HG02943 (cell line): ENCODE measurements around the gene MBNL2.
A peak's percentile ranks its signal among the peaks of the same experiment; 100 is the strongest.
"Not testable (repeated sequence)": the region's sequence is repeated elsewhere in the genome, so short reads cannot be mapped to it uniquely, and the experiment has no call there.

Experiments used
- ATAC-seq: cut with Tn5 transposase; IDR thresholded peaks from one replicate; pipeline ENCODE4 v1.9.1; 2021; ENCODE audit warnings: mild to moderate bottlenecking, low read depth, moderate library complexity; ENCODE audit not compliant: unreplicated experiment

The MBNL2 gene

DNA sequence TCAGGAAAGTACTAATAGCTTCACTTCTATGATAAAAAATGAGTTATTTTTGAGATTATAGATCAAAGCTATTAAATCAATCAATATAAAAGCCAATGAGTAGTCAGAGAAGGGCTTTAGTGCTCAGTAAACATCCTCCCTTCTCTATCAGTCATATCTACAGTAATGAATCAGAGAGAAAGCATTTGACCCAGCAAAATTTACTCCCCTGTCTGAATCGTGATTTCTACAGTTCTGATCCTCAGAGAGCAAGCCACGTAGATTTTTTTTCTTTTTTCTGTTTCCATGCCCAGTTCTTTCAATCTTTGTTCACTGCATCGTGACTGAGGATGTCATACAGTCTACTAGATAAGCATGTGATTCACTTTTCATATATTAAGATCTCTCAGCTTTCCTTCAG, 16.2 kb upstream of the MBNL2 start:
- no peak for ATAC-seq

DNA sequence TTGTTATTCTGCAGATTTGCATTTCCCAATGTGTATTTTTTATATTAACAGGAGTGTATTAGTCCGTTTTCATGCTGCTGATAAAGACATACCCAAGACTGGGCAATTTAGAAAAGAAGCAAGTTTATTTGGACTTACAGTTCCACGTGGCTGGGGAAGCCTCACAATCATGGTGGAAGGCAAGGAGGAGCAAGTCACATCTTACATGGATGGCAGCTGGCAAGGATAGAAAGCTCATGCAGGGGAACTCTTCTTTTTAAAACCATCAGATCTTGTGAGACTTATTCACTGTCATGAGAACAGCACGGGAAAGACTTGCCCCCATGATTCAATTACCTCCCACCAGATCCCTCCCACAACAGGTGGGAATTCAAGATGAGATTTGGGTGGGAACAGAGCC, 14.9 kb upstream of the MBNL2 start:
- not testable (repeated sequence) for ATAC-seq

DNA sequence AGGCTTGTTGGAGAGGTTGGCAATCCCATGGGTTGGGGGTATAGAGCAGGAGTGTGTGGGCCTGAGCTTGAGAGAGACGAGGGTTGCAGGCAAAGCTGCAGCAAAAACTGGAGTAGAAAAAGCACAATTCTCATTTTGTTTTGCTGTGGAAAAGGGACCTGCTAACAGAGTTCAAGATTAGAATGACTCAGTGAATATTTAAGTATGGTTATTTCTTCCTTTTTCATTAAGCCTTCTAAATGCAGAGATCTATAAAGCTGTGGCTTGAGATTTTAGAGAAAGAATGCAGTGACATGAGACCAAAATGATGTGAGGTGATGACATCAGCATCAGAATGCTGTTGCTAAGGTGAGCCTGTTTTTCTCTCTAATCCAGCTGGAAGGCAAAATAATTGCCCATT, 10.8 kb upstream of the MBNL2 start:
- ATAC-seq: no peak

DNA sequence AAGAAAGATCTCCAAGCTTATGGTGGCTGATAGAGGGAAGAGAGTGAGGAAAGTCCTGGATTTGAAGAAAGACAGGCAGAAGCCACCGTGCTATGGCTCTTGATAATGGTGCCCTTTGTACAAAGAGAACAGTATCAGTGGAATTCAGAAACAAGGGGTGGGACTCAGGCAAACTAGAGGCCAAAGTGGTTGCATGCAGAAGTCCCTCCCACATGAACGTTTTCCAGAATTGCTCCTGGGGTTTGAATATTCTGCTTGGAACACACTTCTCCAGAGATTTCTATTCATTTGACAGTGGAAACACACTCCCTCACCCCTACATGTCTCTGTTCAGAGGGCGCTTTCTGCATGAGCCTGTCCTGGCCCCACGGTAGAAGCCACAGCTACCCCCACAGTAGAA, 10.1 kb upstream of the MBNL2 start:
- no peak for ATAC-seq

DNA sequence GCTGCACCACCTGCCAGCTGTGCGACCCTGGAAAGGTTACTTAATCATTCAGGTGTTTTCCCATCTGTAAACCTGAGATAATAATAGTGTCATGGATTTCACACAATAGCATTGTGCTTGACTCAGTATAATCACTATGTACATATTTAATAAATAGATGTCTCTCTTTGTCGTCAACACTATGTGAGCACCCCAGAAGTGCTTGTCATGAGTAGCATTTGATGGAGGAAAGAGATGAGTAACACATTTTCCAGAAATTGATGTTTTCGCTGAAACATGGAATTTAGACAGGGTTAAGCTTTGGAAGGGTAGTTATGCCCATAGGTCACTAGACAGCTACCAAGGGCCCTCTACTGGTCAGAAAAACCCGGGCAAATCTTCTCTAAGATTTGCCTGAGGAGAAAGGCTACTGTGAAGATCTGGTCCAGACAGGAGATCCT, 9.5 kb upstream of the MBNL2 start:
- ATAC-seq: no peak

DNA sequence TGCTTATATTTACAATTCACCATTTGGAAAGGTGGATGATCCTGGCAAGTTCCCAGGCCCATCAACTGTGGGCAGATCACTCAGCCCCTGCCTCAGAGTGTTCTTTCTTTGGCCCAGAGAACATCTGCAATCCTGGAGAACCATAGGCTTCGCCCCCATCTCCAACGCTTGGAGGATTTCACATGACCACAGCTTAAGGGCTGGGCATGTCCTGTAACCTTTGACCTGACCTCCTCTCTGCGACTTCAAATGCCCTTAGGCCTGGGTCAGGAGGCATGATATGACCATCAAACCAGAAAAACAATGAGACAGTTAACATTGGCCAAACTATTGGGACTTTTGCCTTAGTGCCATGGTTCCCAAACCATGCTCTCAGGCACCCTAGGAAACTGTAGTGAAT, 7.2 kb upstream of the MBNL2 start:
- no peak for ATAC-seq

DNA sequence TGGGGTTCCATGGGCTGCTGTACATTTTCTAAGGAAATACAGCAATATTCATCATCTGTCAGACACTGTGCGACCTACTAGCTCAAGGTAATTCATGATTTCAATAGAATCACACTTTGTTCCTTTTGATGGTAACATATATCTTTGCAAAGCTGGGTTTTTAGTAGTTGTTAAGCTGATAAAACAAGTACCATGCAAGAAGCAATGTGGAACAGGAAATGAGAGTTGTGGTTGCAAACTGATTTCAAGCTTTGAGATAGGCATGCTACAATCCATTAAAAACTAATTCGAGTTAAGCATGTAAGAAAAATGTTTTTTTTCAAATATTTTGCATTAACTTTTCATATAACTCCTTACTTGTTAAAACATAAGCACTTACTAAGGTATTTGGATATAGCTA, 6.8 kb upstream of the MBNL2 start:
- no peak for ATAC-seq

DNA sequence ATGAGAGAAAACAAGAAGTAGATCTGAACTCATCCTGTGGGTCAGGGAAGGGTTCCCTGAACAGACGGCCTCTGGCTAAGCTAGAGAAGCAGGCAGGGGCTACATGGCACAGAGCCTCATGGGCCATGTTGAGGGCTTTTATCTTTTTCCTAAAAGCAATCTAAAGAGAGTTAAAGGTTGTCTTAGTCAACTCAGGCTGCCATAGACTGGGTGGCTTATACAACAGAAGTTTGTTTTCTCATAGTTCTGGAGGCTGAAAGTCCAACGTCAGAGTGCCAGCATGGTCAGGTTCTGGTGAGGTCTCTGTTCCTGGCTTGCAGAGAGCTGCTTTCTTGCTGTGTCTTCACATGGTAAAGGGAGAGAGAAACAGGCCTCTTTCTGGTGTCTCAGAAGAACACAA, 2.9 kb upstream of the MBNL2 start:
- ATAC-seq: no peak

DNA sequence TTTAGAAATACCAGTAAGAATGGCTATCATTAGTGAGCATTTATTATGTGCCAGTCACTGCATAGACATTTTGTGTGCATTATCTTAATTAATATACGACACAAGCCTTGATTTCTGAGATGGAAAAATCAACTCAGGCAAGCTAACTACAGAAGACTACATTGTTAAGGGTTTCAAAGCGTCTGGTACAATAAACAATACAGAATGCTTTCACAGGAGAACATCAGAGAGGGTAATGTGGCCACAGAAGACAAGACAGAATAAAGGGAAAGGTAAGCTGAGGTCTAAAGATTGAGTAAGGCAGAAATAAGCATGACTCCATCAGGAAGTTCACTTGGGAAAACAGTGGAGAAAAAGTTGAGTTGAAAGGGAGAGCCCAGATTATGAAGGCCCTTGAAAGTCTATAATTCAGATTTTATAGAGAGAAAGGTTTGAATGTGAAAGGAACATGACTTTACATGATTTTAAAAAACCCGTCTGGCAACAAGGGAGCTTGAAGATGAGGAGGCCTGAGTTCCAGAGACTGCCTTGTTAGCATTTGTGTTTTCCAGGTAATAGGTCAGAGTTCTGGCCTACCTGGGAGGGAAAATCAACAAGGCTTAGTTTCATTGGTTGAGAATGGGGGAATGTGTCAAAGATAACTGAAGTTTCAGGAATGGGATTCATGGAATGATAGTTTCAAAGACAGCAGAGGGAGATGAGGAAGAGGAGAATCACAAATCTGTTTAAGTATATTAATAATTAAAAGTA, 1.8 kb upstream of the MBNL2 start:
- ATAC-seq: no peak

DNA sequence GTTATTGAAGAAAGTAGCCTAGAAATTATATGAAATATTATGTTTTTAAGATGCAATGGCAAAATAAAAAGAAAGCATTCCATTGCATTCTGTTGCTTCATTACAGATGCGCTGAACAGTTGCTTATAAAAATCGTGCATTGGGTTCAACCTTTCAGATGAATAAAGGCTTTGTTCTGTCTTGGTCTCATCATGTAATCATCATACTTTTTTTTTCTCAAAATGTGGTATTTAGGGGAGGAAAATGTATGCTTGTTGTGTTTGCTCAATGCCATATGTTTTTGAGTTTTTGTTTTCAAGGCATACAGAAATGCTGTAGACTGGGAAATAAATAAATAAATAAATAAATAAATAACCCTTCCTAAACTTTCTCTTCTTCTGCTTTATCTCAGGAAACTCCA, 1.1 kb upstream of the MBNL2 start:
- no peak for ATAC-seq

DNA sequence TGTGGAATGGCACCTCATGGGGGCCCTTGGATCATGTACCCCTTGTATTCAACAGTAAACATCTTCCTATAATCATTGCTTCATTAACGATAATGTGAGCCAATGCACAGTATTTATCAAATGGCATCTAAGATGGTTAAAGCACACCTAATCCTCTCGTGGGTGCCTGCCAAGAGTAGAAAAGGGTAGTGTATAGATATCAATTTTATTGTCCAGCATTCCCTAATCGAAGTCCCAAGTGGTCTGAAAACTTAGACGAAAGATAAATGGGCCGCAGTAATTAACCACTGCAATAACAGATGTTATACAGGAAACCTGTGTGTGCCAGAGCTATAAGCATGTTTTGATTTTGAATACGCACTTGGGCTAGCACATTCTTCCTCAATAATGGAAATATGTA, 667 bp upstream of the MBNL2 start:
- ATAC-seq: no peak

DNA sequence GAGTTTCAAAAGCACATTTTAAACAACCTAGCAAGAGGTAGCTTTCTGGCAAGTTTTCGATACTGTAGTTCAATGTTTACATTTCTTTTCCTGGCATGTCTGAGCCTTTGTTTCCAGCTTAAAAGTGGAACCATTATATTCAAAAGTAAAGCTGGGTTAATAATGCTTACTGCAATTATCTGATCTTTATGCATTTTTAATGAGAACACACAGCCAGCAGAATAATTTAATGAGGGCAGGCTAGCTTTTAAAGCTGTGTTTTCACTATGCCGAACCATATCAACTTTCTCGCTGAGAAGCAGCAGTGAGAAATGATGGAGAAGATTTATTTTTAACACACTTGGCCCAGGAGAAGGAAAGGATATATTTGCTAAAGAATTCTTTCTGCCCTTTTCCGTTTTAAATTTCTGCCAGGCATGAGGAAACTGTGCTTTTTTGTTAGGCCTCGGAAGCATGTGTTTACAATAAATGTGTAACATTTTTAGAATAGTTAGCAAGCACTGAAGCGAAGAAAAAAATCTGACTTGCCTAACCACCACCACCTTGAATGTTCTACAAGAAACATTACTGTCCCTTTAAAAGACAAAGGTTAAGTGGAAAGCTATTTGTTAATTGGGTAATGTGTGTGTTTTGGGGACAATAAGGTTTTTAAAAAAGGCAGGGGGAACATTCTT, 1.0 kb downstream of the MBNL2 start:
- ATAC-seq: no peak

DNA sequence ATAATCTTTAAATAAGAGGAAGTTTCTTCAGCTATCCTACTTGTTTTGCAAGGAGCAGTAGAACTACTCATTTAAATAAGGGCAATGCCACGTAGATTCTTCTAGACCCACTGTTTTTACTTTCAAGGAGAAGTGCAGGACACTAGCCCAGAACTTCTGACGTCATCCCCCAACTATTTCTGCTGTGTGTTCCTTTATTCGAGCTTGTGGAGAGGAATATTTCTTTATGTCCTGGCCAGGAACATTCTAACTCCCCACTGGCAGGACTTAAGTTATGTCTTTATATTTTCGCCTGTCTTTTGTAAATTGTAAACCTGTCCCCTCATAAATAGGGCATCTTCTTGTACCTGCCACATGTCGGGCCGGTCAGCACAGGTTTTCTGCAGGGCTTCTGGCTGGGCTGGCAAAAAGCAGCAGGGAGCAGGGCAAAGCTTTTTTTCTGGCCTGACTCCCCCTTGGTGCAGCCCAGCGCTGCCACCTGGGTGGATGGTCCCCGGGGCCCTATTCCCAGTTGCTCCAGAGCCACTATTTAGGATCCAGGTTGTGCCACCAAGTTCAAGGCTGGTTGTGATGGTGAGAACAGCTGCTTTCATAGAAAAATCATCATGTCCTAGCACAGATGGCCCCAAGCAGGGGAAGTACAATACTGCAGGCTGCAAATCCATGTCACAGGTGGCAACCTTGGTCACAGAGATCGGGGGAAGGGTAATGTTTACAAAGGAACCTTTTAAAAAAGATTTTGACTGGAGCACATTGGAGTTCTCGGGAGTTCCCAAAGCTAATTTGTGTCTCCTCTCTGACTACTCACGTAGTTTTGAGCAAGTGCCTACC, 1.8 kb downstream of the MBNL2 start:
- no peak for ATAC-seq

DNA sequence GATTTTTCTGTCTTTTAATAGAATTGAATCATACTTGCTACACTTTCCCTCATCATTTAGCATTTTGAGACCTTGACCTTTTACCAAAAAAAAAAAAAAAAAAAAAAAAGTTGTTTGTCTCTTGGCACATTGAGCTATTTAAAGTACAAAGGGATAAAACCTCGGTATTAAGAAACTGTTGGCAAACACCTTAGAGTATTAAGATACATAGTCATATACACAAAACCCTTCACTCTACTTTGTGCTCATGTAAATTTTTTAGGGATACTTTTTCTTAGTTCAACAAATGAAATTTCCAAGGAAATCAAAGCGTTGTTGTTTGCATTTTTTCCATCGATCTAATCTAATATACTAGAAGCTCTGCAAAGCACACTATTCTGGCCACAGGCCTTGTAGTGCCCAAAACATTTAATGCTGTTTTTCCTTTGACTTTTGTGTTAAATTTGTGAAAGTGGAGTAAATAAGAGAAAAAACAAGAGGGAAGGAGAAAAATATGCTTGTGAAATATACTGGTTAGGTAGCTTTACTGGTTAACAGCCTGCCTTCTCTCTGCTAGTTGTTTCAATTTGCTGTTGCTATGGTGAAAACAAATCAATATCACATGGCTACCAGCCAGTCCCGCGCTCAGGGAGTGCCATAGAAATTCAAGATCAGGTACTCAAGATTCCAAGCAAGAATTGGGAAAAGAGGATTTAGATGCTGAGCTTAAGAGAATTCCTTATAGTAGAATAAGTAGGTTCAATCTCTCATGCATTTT, 2.6 kb downstream of the MBNL2 start:
- no peak for ATAC-seq

DNA sequence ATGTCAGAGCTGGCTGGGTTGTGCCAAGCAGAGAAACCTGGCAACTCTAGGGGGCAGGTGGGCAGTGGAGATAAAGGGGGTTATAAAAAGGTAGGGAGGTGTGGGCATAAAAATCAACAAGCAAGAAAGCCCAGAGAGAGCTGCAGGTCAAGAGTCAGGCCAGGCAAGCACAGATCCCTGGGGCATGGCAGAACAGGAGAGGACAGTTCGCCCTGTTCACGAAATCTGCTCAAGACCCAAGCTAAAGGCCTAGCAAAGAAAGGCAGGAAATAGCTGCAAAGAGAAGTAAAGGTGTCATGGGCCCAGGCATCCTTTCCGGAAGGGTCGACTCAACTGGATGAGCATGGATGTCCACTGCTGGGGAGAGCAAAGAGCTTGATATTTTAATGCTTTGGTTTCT, 3.4 kb downstream of the MBNL2 start:
- no peak for ATAC-seq

DNA sequence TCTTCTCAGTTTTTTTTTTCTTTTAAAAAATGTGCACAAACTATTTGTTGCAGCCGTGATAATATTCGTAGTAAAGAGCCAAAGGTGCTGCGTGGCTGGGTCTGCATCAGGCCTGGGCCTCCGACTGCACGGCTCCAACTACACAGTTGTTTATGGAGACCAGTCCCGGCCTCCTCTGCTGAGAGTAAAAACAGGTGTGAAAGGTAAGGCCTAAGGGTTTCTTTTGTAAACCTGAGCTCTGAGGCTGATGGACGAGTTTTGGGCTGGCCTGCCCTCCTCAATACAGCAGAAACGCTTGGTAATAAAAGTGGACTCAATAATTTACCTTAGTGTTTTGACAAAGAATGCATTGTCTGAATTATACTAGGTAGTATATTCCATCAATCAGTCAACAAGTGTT, 3.9 kb downstream of the MBNL2 start:
- no peak for ATAC-seq

DNA sequence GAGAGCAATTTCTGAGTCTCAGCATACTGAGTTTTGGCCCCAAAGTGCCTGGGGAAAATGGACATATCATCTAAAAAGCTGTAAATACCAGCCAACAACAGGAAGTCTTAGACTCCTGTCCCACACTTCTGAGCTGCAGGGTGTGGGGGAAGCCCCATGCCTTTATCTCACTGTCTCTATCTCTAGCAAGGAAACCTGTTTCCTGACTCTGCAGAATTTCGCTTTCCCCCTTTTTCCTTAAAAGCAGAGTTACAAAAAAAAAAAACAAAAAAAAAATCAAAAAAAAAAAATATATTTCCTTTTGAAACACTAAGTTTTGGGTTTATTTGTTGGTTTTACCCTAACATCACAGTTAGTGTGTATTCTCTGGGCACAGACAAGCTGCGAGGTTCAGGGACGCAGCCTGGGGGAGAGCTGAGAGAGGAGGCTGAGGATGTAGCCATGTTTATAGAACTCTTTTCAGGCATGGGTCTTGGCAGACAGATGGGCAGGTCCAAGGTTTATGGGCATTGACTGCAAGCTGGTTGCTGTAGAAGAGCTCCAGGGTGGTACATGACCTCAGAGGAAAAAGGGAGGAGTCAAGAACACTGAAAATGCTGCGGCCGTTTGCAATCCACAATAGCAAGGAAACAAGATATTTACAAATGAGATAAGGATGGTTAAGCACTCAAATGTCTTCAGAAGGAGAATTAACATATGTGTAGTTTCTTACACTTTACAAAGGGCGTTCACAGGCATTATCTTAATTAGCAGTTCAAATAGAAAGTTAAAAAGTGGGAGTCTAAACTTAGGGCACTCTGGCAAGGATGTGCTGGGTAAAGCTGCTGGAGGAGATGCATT, 4.9 kb downstream of the MBNL2 start:
- peak; percentile 45 for ATAC-seq

DNA sequence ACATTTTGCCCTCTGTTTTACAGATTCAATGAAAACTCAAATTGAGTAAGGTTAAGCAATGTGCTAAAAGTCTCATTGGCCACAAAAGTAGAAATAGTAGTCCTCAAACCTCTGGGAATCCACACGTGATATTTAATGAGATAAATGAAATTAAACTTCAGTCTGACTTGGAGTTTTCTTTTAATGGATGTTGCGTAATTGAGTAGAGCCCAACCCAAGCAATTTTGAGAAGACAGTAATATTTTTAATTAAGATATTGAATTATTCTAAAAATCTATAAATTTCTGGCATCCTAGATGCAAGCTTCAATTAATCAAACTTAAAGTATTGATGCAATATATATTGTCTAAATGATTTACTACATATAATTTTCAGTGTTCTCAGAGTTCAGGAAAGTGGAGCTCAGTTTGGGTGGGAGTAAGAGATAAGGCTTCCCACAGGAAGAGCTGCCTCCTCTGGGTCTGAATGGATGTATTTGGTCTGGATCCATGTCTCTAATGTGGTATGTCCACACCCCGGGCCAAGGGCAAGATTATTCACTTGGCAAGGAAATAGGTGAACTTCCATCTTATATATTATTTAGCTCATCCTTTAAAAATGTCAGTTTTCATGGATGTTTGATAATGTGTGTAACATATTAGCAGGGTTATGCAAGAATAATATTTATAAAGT, 6.9 kb downstream of the MBNL2 start:
- ATAC-seq: no peak

DNA sequence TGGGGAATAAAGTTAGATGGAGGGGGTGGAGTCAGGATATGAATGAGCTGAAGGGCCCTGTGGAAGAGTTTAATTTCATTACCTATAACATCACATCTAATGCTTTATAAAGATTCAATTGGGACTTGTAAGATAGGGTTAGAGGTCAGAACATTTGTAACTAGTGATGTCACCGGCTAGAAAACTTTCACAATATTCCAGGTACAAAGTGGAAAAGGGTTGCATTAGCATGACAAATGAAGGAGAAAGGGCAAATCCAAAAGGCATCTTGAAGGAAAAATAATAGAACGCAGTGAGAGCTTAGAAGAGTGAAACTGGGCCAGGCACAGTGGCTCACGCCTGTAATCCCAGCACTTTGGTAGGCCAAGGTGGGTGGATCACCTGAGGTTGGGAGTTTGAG, 7.6 kb downstream of the MBNL2 start:
- no peak for ATAC-seq
